HG02763 (cell line): ENCODE data around the gene CHST15.

ENCODE experiments used
- ATAC-seq: cut with Tn5 transposase; IDR thresholded peaks from one replicate; pipeline ENCODE4 v1.9.1; 2021; ENCODE audit warnings: mild to moderate bottlenecking, moderate library complexity; ENCODE audit not compliant: unreplicated experiment

Gene CHST15, protein sequence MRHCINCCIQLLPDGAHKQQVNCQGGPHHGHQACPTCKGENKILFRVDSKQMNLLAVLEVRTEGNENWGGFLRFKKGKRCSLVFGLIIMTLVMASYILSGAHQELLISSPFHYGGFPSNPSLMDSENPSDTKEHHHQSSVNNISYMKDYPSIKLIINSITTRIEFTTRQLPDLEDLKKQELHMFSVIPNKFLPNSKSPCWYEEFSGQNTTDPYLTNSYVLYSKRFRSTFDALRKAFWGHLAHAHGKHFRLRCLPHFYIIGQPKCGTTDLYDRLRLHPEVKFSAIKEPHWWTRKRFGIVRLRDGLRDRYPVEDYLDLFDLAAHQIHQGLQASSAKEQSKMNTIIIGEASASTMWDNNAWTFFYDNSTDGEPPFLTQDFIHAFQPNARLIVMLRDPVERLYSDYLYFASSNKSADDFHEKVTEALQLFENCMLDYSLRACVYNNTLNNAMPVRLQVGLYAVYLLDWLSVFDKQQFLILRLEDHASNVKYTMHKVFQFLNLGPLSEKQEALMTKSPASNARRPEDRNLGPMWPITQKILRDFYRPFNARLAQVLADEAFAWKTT

DNA sequence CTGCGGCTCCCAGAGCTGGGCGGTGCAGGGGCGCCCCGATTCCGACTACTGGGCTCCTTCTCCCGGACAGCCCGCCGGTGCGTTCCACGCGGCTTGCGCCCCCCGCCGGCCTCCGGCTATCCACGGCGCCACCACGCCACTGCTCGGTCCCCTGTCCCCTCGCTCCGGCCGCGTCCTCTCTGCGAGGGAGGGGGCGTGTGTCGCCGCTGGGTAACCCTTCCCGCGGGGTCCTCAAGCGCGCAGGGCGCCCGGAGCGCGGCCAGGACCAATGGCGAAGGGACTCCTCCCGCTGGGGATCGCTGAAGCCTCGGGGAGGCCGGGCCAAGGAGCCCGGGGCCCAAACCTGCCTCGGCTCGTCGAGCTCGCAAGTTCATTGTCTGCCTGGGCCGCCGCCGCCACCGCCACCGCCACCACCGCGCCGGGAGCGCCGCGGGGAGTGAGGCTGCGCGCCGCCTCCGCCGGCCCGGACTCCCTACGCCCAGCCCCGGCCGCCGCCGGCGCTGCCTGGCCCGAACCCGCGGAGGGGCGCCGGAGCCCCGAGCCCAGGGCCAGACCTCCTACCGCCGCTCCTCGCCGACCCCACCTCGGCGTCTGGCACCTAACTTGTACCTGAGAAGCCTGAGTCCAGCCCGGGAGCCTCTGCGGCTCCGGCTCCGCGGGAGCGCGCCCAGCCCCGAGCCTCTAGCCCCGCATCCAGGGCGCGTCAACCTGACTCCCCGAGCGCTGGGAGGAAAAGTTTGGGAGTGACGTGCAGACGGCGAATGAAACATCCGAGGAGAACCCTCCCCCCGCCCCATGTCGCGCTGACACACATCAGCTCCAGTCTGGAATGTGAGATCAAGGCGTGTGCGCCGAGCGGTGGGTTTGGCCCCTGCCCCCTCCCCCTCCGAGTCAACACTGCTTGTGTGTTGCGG, at the start of gene CHST15:
TSS of gene CHST15 (minus strand) at position 739 of the 914 bp plus-strand sequence. CDS start 47,386 bp downstream, outside the sequence.
- no peak for ATAC-seq

DNA sequence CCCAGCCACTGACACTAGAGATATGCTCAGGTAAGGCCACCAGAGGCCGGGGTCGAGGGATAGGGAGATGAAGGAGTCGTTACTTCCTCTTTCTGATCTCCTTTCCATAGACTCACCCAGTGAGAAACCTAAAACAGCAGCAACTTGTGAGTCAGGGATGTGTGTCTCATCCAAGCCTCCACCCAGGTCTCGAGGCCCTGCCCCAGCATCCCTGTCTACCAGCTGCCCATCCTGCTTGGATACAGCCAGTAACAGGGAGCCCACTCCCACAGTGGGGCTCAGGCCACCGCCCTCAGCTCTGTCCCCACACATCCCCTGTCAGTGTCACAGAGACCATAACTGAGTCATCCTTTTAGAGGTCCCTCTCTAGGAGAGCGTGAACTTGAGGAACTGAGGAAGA, 49.6 kb upstream of the CHST15 start:
- no peak for ATAC-seq

DNA sequence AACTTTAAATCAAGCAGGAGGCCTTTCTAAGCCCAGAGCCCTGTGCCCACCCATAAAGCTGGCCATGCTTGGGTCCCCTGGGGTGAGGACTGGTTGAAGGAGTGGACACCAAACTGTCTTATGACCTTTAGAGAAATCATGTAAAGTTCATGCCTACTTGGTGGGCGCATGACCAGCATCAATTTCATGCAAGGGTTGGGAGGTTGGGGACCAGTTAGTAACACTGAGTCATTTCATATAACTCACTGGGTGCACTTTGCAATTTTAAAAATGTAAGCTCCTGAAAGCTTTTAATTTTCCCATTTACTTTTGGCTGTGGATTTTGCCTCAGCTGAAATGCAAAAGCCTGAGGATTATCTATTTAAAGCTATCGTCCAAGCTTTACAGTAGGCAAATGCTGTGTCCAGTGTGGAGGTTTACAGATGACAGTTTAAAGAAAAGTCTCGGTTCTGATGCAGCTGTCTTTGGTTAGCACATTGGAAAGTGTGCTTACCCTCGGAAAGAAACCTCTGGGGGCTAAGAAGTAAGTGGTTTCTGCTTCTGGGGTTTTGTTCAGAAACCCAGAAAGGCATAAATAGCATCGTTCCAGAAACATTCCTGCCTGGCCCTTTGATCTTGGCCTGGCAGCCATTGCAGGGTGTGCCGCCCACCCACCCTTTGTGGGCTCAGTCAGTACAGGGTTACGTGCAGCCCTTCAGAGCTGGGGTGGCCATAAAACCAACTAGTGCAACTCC, 48.8 kb upstream of the CHST15 start:
- ATAC-seq: no peak

DNA sequence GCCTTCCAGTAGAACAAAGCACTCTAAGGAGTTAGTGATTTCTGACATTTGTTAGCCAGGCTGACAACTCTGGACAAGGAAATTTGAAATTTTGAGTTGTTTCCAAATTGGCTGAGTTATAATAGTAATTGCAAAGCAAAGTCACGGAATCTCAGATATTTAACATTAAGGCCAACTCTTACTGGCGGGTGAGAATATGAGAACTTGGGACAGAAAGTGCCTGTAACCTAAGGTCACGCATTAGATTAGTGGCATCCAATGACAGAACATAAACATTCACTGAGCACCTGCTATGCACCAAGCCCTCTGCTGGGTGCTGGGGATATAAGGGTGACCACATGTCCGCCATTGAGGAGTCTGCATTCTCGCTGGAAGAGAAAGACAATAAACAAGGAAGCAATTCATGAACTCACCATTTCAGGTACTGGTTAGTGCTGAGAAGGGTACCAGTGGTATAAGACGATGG, 45.5 kb upstream of the CHST15 start:
- ATAC-seq: no peak

DNA sequence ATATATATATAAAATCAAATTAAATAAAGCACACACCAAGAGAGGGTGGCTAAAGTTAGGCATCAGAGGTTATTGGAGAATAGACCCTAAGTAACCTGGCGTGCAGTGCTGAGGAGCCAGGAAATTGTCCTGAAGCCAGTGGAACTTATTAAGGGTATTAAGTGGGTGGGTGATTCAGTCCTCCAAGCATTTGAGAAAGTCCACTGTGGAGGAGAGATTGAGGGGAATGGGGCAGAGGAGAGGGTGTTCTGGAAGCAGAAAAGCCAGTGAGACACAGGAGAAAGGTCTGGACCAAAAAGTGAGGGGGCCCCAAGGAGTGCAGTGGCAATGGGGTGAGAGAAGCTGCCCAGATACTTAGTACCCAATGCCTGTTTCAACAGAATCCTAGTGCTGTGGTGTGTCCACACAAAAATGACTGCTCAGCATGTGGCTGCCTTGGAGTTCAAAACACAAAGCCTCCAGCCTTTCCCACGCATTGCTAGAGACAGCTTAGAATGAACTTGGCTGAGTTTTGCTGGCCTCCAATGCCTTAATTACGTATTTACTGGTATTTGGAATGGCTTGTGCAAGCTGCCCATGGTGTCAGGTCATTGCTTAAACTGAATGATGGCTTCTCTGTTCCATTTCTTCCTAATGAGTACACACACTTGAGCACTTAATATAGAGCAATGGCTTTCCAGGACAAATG, 44.9 kb upstream of the CHST15 start:
- no peak for ATAC-seq

DNA sequence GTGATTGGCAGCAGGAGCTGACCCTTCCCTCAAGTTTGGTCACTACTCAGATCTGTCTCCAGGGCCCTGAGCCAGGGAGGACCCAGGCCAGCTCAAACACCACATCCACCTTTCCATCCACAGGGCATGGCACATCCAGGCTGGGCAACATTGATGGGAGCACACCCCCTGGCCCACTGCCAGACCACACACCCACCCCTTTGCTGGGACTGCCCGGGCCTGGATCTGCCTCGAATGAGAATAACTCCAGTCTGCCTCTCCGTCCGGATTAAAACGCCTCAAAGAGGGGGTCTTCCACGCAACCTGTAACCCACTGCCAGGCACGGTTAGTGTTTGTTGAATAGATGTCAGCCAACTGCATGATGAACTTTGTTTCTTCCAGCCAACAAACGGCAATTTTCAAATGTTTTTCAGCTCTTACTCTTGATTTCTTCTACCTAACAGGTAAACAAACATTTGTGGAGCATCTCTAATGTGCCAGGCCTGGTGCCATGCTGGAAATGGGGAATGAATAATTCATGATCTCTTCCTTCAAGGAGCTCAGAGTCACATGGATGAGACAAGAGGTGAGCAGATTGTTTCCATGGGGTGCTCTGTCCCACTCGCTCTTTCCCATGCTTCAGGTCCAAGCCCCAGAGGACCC, 41.0 kb upstream of the CHST15 start:
- no peak for ATAC-seq

DNA sequence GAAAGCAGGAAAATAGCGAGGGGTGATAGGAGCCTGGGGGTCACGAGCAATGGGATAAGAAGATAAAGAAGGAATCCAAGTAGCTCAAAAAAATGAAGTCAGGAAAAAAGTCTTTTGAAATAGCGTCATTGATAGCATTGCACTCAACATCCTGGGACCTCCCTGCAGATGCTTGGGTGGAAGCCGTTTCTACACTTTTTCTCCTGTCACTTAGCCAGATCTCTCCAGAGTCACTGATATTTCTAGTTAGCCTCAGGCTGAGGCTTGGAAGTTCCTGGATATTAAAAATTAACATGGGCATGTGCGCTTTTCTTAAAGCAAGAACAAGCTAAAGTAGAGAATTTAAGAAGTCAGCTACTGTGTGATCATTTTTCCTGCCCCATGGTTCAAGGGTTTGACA, 39.5 kb upstream of the CHST15 start:
- ATAC-seq: no peak

DNA sequence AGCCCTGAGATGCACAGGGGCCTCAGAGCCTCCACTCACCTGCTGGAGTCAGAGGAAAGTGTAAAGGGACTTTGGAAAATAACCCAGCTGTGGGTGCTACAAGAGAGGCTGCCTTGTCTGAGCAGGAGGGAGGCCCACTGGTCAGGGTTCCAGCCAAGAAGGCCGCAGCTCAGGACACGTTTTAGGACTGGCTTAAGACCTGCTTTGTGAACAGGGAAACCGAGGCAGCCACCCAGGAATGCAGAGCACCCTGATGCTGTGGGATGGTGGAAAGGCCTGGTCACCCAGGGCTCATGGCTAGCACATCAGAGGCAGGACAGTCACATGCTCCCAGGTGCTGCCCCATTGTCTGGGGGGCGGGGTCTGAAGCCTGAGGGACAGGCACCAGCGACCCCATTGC, 38.9 kb upstream of the CHST15 start:
- no peak for ATAC-seq

DNA sequence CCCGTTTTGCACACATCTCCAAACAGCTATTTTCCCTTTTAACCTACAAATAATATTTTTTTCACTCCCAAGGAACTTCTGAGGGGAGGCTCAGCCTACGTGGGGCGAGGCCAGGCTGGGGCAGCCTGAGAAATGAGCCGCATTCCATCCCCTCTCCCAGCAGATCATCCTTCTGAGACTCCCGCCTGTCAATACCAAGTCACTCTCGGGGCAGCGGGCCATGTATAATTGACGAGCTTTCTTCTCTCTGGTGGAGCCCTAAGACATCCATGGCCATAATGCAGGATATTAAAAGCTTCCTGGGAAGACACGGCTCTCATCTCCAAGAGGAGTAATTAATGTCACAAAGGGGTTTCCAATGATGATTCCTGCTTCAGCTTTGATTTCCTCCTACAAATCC, 37.8 kb upstream of the CHST15 start:
- no peak for ATAC-seq

DNA sequence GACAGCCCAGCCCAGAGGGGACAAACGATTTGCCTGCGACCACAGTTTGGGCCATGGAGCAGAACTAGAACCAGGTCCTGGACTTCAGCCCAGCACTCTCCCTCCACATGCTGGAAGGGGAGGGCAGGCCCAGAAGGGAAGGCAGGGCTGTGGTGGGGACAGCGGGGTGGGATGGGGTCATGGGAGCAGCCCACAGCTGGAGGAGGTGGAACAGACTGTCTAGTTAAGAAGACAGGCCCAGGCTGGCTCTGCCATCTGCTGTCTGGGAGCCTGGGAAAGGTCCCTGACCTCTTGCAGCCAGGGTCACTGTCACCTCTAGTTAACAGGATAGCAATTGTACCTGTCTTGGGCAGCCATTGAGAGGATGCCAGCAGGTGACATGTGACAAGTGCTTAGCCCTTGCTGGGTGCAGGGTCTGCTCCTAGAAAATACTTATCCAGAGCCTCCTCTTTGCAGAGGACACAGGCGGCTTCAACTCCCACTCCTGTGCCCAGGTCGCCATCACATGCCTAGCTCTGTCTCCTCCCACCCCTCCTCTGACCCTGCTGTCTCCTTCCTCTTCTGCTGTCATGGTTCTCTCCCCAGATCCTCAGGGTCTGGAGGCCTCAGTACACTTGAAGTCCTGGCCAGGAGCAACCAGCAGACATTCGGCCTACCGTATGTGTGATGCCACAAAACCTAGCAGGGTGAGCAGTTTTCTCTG, 37.0 kb upstream of the CHST15 start:
- no peak for ATAC-seq

DNA sequence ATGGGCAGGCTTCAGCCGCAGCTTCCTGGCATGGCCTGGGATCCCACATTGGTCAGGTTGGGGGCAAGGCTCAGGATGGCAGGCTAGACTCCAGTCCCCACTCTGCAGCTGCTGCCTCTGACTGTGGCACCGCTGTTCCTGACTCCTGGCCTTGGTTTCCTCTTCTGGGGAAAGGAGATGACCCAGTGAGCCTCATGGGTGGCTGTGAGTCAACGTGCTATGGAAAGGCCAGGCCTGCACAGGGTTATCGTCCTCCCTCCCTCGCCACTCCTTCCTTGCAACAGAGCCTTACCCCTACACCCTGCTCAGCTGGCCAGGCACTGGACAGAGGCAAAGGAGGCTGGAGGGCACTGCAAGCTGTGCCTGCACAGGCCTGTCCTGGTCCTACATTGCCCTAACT, 36.1 kb upstream of the CHST15 start:
- no peak for ATAC-seq

DNA sequence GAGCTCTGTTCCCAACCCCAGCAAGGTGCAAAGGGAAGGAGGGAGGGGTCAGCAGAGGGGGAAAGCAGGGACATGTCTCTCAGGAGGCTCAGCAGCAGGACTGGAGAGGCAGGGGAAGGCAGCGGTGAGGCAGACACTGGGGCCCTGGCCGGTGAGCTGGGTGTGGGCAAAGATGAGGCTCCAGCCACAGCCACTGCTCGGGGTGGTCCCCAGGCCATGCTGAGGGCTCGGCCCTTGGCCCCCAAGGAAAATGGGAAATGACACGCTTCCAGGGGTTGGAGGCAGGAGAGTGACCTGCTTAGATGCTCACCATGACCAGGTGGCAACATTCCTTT, 35.4 kb upstream of the CHST15 start:
- ATAC-seq: no peak

DNA sequence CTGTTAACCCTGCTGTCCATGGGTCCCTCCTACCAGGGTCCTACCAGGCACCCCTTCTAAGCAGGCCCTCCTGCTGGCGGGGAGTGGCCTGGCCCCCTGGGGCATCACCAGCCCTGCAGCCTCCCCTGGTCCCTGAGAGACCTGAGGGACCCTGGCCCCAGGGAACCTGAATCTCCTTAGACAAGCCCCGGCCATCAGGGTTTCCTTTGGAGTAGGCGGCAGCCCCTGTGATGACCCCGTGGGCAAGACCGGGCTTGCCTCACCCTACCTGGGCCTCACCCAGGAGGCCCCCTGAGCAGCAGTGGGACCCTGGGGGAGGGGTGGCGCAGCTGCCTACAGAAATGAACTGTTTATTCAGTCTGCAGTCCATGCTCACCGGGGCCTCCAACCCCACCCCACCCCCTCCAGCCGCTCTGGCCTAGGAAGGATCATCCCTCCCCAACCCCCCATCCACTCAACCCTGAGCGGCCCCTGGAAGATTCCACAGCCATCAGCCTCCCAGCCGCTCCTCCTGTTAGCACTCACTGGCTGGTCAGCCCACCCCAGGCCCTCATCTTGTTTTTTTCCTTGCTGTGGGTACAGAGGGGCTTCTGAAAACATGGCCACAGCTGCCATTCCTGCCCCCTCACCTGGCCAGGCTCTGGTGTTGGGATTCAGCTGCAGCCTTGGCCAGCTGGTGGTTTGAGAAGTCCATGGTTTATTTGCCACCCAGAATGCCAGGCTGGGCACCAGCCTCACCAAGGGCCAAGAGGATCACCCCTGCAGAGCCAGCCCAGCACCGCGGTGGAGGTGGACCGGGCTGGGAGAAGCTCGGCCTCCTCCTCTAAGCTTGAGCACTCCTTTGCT, 34.8 kb upstream of the CHST15 start:
- ATAC-seq: no peak

DNA sequence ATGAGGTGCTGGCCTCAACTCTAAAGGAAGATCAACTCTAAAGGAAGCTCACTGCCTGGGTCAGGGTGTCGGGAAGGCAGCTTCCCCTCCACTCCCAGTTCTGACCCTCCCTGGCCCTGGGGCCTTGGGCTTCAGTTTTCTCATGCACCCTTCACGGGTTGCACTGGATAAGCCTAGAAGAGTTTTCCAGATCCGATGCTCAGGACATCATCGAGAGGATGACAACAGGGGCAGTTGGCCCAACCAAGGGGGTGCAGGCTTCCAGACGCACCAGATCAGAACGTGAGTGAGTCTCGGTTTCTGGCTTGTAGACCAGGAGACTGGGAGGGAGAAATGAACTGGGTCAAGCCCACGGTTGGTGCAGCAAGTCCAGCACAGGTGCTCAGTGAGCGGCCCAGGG, 34.2 kb upstream of the CHST15 start:
- no peak for ATAC-seq

DNA sequence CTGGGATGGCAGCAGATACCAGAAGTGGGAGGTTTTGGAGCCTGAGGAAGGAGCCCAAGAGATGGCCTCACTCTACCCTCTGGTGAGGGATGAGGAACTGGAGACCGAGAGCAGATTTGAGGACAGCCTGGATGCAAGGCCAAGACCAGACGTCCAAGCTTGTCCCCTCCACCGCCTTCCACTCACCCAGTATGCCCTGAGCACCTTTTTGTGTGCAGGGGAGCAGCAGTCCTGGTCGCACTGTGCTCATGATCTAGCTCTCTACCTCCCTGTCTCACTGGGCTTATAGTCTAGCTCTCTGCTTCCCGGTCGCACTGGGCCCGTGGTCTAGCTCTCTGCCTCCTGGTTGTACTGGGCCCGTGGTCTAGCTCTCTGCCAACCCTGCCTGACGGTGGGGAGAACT, 33.6 kb upstream of the CHST15 start:
- no peak for ATAC-seq

DNA sequence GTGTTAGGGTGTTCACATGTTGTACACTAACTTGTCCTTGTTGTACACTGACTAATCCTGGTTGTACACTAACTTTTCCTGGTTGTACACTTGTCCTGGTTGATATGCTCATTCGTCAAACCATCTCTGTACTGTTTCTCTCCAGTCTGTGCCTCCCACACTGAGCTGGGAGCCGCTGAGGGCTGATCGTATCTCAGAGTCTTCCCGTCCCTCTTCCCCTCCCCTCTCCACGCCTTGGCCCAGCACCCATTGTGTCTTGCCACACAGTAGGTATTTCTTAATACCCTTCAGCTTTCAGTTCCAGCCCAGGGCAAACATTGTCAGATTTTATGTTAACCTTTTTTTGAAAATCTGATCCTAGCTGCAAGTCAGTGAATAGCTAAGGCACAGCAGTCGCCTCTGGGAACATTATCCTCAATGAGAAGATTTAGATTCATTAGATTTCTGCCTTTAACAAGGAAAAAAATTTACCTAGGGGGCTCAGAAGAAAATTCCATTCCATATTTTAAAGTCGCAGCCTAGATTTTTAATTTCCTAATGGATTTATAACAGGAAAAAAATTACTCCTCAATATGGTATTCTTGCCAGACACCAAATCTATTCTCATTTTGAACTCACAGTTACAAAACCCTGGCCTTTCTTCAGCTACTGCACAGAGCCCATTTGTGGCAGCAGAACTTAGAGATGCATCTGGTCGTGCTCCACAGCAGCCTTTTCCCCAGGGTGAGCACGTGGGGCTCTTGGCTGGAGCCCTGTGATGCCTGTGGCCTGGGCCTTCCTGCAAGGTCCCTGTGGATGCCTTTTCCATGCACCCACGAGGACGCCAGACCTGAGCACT, 33.0 kb upstream of the CHST15 start:
- no peak for ATAC-seq

DNA sequence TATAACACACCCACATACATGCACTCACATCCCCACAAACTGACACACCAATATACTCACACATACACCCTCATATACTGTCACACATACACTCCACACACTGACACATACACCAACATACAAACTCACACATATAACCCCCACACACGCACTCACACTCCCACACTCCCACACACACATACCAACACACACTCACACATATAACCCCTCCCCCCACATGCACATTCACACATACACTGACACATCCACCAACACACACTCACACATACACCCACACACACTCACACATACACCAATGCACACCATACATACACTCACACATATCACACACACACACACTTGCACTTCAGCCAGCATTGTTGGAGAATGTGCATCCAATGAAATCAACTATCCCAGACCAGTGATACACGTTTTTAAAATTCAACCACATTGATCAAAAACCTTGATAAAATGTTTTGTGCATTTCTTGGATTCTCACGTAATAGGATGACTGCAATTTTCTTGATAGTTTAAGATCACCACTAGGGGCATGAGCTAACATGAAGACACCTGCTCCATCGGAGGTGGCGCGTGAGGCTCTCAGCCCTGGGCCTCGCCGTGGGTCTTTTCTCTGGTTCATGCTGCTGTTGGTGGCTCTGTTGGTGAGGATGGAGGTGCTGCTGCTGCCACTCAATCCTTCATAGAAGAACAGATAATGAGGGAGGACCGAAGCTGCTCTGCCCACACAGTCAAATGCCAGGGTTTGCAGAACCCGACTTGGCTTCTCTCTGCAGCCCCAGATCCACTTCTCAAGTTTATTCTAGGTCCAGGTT, 32.1 kb upstream of the CHST15 start:
- no peak for ATAC-seq
